ENCODE measurements around the gene HADH.
"Not testable (repeated sequence)": the region's sequence is repeated elsewhere in the genome, so short reads cannot be mapped to it uniquely, and the experiment has no call there.

HADH gene

GRCh38 chr4:108049406-108049805 lies 59.7 kb downstream of the HADH start:
- no peaks in the 10 kb centered on the region for H3K27me3 Mint-ChIP-seq
- peak overlapping the region; percentile 74 for H3K4me3 Mint-ChIP-seq
- H3K27ac Mint-ChIP-seq, result peak overlapping the region; percentile 97
- CTCF ChIA-PET, result interaction anchor here (0.9 kb wide), 1 partner anchor 463 kb away, joined by 3 read pairs; no protein-coding TSS in a partner anchor
- DNase-seq, result peak; percentile 79
- peaks cover 82% of the 10 kb centered on the region for H3K36me3 Mint-ChIP-seq
- peaks cover 86% of the 10 kb centered on the region for H3K4me1 Mint-ChIP-seq
- H3K9me3 Mint-ChIP-seq, result no peaks in the 10 kb centered on the region

GRCh38 chr4:108050166-108051111 lies 60.8 kb downstream of the HADH start:
- not testable (repeated sequence) for DNase-seq, H3K9me3 Mint-ChIP-seq, H3K27me3 Mint-ChIP-seq
- CTCF ChIA-PET, result interaction anchor here (1.1 kb wide), 1 partner anchor 21 kb away, joined by 4 read pairs; no protein-coding TSS in a partner anchor
- H3K4me3 Mint-ChIP-seq, result peak overlapping the region; percentile 74
- peaks cover 80% of the 10 kb centered on the region for H3K36me3 Mint-ChIP-seq
- H3K4me1 Mint-ChIP-seq, result peaks cover 87% of the 10 kb centered on the region
- peak overlapping the region; percentile 97 for H3K27ac Mint-ChIP-seq

DNA sequence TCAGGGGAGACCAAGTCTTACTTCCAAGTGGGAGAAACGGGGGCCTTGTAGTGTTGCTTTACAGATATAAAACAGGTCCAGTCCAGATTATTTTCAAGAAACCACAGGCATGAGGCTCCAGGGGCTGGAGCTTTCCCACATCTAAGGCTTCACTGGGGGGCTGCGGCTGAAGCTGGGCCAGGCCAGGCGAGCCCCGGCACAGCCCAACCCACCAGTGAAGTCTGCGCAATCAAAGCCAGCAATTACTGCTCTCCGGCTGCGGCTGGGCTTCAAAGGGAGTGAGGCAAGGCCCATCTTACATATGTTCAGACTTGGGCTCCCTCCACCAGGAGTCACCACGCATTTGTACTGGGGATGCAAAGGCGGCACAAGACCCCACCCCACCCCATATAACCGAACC lies 61.7 kb downstream of the HADH start:
- Mint-ChIP-seq H3K4me1 (peaks cover 88% of the 10 kb centered on the region), H3K36me3 (peaks cover 81% of the 10 kb centered on the region), H3K9me3 (no peaks in the 10 kb centered on the region), H3K27ac (peak overlapping the region; percentile 97), H3K27me3 (no peaks in the 10 kb centered on the region), H3K4me3 (no peak overlapping the region)
- peak; percentile 50 for DNase-seq
- CTCF ChIA-PET, result interaction anchor here (1.1 to 3.9 kb wide), 2 partner anchors 21 to 30 kb away, joined by 3 to 10 read pairs; no protein-coding TSS in a partner anchor

GRCh38 chr4:108052558-108053120 lies 63.0 kb downstream of the HADH start:
- Mint-ChIP-seq H3K27me3 (no peaks in the 10 kb centered on the region), H3K27ac (peak overlapping the region; percentile 97), H3K9me3 (no peaks in the 10 kb centered on the region), H3K4me3 (no peak overlapping the region), H3K4me1 (peaks cover 95% of the 10 kb centered on the region), H3K36me3 (peaks cover 84% of the 10 kb centered on the region)
- CTCF ChIA-PET, result interaction anchor here (0.9 to 3.9 kb wide), 6 partner anchors 10 to 106 kb away, joined by 3 to 10 read pairs (median 4); no protein-coding TSS in a partner anchor
- no peak for DNase-seq

- H3K36me3 Mint-ChIP-seq, result peaks cover 81% of the 10 kb centered on the region
- peaks cover 93% of the 10 kb centered on the region for H3K4me1 Mint-ChIP-seq
- CTCF ChIA-PET, result interaction anchor here (0.9 to 3.9 kb wide), 5 partner anchors 10 to 106 kb away, joined by 3 to 10 read pairs (median 4); no protein-coding TSS in a partner anchor
- DNase-seq, result no peak
- H3K27me3 Mint-ChIP-seq, result no peaks in the 10 kb centered on the region
- no peaks in the 10 kb centered on the region for H3K9me3 Mint-ChIP-seq
- no peak overlapping the region for H3K4me3 Mint-ChIP-seq
- H3K27ac Mint-ChIP-seq, result peak overlapping the region; percentile 97
Observed at GRCh38 chr4:108053251-108053711, 63.6 kb downstream of the HADH start.

- Mint-ChIP-seq H3K4me3 (no peak overlapping the region), H3K27me3 (no peaks in the 10 kb centered on the region), H3K9me3 (no peaks in the 10 kb centered on the region), H3K4me1 (peaks cover 93% of the 10 kb centered on the region), H3K36me3 (peaks cover 81% of the 10 kb centered on the region), H3K27ac (peak overlapping the region; percentile 97)
- CTCF ChIA-PET, result interaction anchor here (1.1 to 3.9 kb wide), 5 partner anchors 9 to 105 kb away, joined by 3 to 10 read pairs (median 4); no protein-coding TSS in a partner anchor
- DNase-seq, result peak; percentile 50
Observed at GRCh38 chr4:108054025-108054638, 64.4 kb downstream of the HADH start.

GRCh38 chr4:108055787-108056186 lies 66.1 kb downstream of the HADH start:
- Mint-ChIP-seq H3K9me3 (no peaks in the 10 kb centered on the region), H3K4me3 (no peak overlapping the region), H3K27me3 (no peaks in the 10 kb centered on the region), H3K4me1 (peaks cover 88% of the 10 kb centered on the region), H3K27ac (no peak overlapping the region), H3K36me3 (peaks cover 82% of the 10 kb centered on the region)
- CTCF ChIA-PET, result interaction anchor here (1.1 kb wide), 1 partner anchor 25 kb away, joined by 5 read pairs; no protein-coding TSS in a partner anchor
- DNase-seq, result no peak

- H3K4me1 Mint-ChIP-seq, result peaks cover 86% of the 10 kb centered on the region
Observed at GRCh38 chr4:108056418-108056817, 66.7 kb downstream of the HADH start.

DNA sequence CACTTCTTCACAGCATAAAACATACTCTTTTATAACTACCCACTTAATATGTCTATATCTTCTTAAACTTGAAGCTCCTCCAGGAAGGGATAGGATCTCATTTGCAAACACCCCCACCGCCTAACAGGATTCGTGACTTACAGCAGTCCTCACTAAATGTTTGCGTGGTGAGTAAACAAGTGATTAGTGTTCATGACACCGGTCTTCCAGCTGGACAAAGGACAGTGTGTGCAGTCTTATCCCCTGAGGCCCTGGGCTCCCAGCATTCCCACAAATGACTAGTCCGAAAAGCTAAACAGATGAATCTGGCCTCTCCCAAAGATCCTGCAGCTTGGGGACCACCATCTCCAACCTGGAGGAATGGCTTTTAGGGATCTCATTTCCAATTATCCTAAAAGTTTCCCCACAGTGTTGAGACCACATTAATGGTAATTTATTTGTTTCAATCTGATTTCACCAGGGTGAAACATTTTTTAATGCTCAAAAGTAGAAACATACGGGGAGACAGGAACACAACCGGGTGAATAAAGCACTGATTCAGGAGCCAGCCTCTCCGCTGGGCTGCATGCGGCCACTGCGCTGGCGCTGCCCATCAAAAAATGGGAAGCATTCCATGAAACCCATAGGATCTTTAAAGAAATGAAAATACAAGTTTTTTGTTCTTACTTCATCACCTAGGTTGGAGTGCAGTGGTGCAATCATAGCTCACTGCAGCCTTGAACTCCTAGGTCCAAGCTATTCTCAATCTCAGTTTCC lies 69.2 kb downstream of the HADH start:
- no peaks in the 10 kb centered on the region for H3K27me3 Mint-ChIP-seq
- no peaks in the 10 kb centered on the region for H3K9me3 Mint-ChIP-seq
- peaks cover 78% of the 10 kb centered on the region for H3K36me3 Mint-ChIP-seq
- H3K27ac Mint-ChIP-seq, result peak overlapping the region; percentile 72
- no peak overlapping the region for H3K4me3 Mint-ChIP-seq
- CTCF ChIA-PET, result interaction anchor here (0.6 to 5.5 kb wide), 5 partner anchors 10 to 513 kb away, joined by 3 to 25 read pairs (median 7); no protein-coding TSS in a partner anchor
- no peak for DNase-seq
- peaks cover 78% of the 10 kb centered on the region for H3K4me1 Mint-ChIP-seq

More at GRCh38 chr4:108056418-108056817, 66.7 kb downstream of the HADH start:
- H3K27ac Mint-ChIP-seq, result no peak overlapping the region
- DNase-seq, result no peak
- no peaks in the 10 kb centered on the region for H3K9me3 Mint-ChIP-seq
- H3K4me3 Mint-ChIP-seq, result no peak overlapping the region
- CTCF ChIA-PET, result interaction anchor here (1.1 kb wide), 1 partner anchor 26 kb away, joined by 5 read pairs; no protein-coding TSS in a partner anchor
- H3K27me3 Mint-ChIP-seq, result no peaks in the 10 kb centered on the region
- peaks cover 80% of the 10 kb centered on the region for H3K36me3 Mint-ChIP-seq

DNA sequence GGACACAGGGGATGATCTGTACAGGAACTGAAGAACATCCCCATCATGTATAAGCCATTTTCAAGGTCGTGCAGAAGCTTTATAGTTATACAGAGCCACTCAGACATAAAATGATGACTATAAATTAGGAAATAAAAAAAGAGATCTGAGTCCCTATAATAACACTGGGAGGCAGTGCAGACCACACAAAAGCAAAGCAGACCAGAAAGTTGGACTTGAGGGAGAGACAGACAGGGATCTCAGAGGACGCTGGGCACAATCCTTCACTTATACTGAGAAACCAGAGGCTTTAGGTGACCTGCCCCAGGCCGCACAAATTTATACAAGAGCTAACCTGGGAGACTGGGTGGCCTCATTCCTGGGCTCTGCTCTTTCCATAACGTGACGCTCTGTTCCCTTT lies 70.5 kb downstream of the HADH start:
- Mint-ChIP-seq H3K27me3 (no peaks in the 10 kb centered on the region), H3K4me3 (no peak overlapping the region), H3K4me1 (peaks cover 76% of the 10 kb centered on the region), H3K36me3 (peaks cover 77% of the 10 kb centered on the region), H3K9me3 (no peaks in the 10 kb centered on the region), H3K27ac (peak overlapping the region; percentile 72)
- DNase-seq, result no peak
- CTCF ChIA-PET, result interaction anchor here (0.6 to 5.5 kb wide), 4 partner anchors 30 to 516 kb away, joined by 3 to 25 read pairs (median 4); no protein-coding TSS in a partner anchor

- H3K27ac Mint-ChIP-seq, result peak overlapping the region; percentile 72
- no peak overlapping the region for H3K4me3 Mint-ChIP-seq
- no peaks in the 10 kb centered on the region for H3K27me3 Mint-ChIP-seq
- H3K4me1 Mint-ChIP-seq, result peaks cover 70% of the 10 kb centered on the region
- CTCF ChIA-PET, result interaction anchor here (0.5 to 5.5 kb wide), 3 partner anchors 31 to 416 kb away, joined by 3 to 25 read pairs (median 3); no protein-coding TSS in a partner anchor
- no peaks in the 10 kb centered on the region for H3K9me3 Mint-ChIP-seq
- H3K36me3 Mint-ChIP-seq, result peaks cover 76% of the 10 kb centered on the region
- DNase-seq, result no peak
Observed at GRCh38 chr4:108060686-108061321, 71.1 kb downstream of the HADH start.

DNA sequence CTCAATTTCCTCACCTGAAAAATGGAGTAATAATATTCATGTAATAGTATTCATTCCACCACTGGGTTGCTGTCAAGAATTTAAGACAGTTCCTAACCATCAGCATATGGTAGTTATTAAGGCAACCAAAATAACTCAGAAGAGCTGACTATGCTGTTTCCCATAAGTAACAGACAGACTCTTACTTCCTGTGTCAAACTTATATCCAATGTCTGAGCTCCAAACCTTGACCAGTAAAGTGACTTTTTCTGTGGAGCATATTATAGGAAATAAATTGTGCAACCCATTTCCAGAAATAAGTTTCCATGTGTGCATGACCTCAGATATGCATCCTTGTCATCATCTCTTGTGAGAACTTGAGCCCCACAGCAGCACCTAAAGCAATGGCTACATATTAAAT lies 78.8 kb downstream of the HADH start:
- Mint-ChIP-seq H3K27me3 (no peaks in the 10 kb centered on the region), H3K4me3 (no peak overlapping the region), H3K9me3 (no peaks in the 10 kb centered on the region), H3K27ac (peak overlapping the region; percentile 21), H3K36me3 (peaks cover 80% of the 10 kb centered on the region), H3K4me1 (peaks cover 74% of the 10 kb centered on the region)
- CTCF ChIA-PET, result interaction anchor here (0.7 to 1.7 kb wide), 2 partner anchors 9 to 50 kb away, joined by 3 to 7 read pairs; no protein-coding TSS in a partner anchor
- DNase-seq, result no peak
